ENCODE results near the gene FGFBP2.

GRCh38 chr4:15938182-15938581 lies 24.8 kb downstream of the FGFBP2 start:
- TF ChIP-seq POLR2A (IDR thresholded peaks at IDR 0.05; ENCODE audit: low read length) (no peak), GATA1 (IDR thresholded peaks at IDR 0.05; ENCODE audit: low read depth, low read length) (no peak)
